ENCODE data around the gene COL6A2.
"Not testable (repeated sequence)": the region's sequence is repeated elsewhere in the genome, so short reads cannot be mapped to it uniquely, and the experiment has no call there.

The COL6A2 gene

GRCh38 chr21:46094401-46095082 is 3.4 kb upstream of the COL6A2 start:
- DNase-seq (ENCODE audit: low read depth in 2 of 2), result no peak

- DNase-seq (ENCODE audit: low read depth in 2 of 2), result no peak
Observed at GRCh38 chr21:46095083-46095719, 2.7 kb upstream of the COL6A2 start.

GRCh38 chr21:46095814-46096595 is 1.9 kb upstream of the COL6A2 start:
- no peak for DNase-seq (ENCODE audit: low read depth in 2 of 2)

GRCh38 chr21:46096596-46097335 is 1.1 kb upstream of the COL6A2 start:
- DNase-seq (ENCODE audit: low read depth in 2 of 2), result no peak

- no peak for DNase-seq (ENCODE audit: low read depth in 2 of 2)
Observed at GRCh38 chr21:46098303-46099141, 610 bp downstream of the COL6A2 start.

- DNase-seq (ENCODE audit: low read depth in 2 of 2), result no peak
Observed at GRCh38 chr21:46099476-46099875, 1.6 kb downstream of the COL6A2 start.

- DNase-seq (ENCODE audit: low read depth in 2 of 2), result no peak
Observed at GRCh38 chr21:46100020-46100419, 2.1 kb downstream of the COL6A2 start.

- no peak for DNase-seq (ENCODE audit: low read depth in 2 of 2)
Observed at GRCh38 chr21:46100426-46100825, 2.5 kb downstream of the COL6A2 start.

GRCh38 chr21:46100906-46101305 is 3.0 kb downstream of the COL6A2 start:
- no peak for DNase-seq (ENCODE audit: low read depth in 2 of 2)

GRCh38 chr21:46104104-46104503 is 6.2 kb downstream of the COL6A2 start:
- no peak for DNase-seq (ENCODE audit: low read depth in 2 of 2)

GRCh38 chr21:46107376-46107775 is 9.5 kb downstream of the COL6A2 start:
- not testable (repeated sequence) for DNase-seq (ENCODE audit: low read depth in 2 of 2)

- no peak for DNase-seq (ENCODE audit: low read depth in 2 of 2)
Observed at GRCh38 chr21:46108827-46109312, 11.0 kb downstream of the COL6A2 start.

- no peak for DNase-seq (ENCODE audit: low read depth in 2 of 2)
Observed at GRCh38 chr21:46109313-46110221, 11.7 kb downstream of the COL6A2 start.

GRCh38 chr21:46110499-46111192 is 12.7 kb downstream of the COL6A2 start:
- DNase-seq (ENCODE audit: low read depth in 2 of 2), result no peak

- no peak for DNase-seq (ENCODE audit: low read depth in 2 of 2)
Observed at GRCh38 chr21:46111193-46111571, 13.3 kb downstream of the COL6A2 start.

- DNase-seq (ENCODE audit: low read depth in 2 of 2), result no peak
Observed at GRCh38 chr21:46111857-46112724, 14.2 kb downstream of the COL6A2 start.

GRCh38 chr21:46112725-46113215 is 14.9 kb downstream of the COL6A2 start:
- DNase-seq (ENCODE audit: low read depth in 2 of 2), result no peak

GRCh38 chr21:46113497-46114176 is 15.7 kb downstream of the COL6A2 start:
- DNase-seq (ENCODE audit: low read depth in 2 of 2), result no peak

All from stimulated activated CD4-positive, alpha-beta T cell treated with anti-CD3 and anti-CD28 coated beads, Interleukin-15, amount 100 ng/mL, for 48 hours (primary cell).